MM.1S (cell line): ENCODE results near the gene DGAT2.

Source experiments
- DNase-seq: peaks from one replicate; pipeline ENCODE4 v3.0.0-alpha.2; 2015
- H2AFZ ChIP-seq: fragments of 300-600 bp; sonication (generic); 2 replicates; pipeline ENCODE4 v1.6.0; 2016; ENCODE audit warnings: antibody characterized with exemption, low read length
- H3F3A ChIP-seq: fragments of 300-600 bp; sonication (generic); 2 replicates; pipeline ENCODE4 v1.6.1; 2016; ENCODE audit warnings: mild to moderate bottlenecking, antibody characterized with exemption, low read length, moderate library complexity, mixed read lengths; ENCODE audit not compliant: insufficient read depth
- H3K27ac ChIP-seq: fragments of 300-600 bp; sonication (generic); 2 replicates; pipeline ENCODE4 v1.5.1; 2016; ENCODE audit warnings: mild to moderate bottlenecking, low read length
- H3K27me3 ChIP-seq: fragments of 300-600 bp; sonication (generic); replicated peaks from 2 replicates; pipeline ENCODE4 v1.6.0; 2016; ENCODE audit warnings: low read length; ENCODE audit not compliant: insufficient read depth
- H3K36me3 ChIP-seq: fragments of 300-600 bp; sonication (generic); replicated peaks from 2 replicates; pipeline ENCODE4 v1.6.1; 2016; ENCODE audit warnings: mild to moderate bottlenecking, low read length, mixed read lengths; ENCODE audit not compliant: insufficient read depth
- H3K4me1 ChIP-seq: fragments of 300-600 bp; sonication (generic); 2 replicates; pipeline ENCODE4 v1.6.1; 2016; ENCODE audit warnings: low read length, mixed read lengths
- H3K4me2 ChIP-seq: fragments of 300-600 bp; sonication (generic); 2 replicates; pipeline ENCODE4 v1.6.0; 2016; ENCODE audit warnings: low read depth, low read length
- H3K4me3 ChIP-seq: fragments of 300-600 bp; sonication (generic); 2 replicates; pipeline ENCODE4 v1.5.1; 2016; ENCODE audit warnings: low read length, mixed read lengths
- H3K79me2 ChIP-seq: fragments of 300-600 bp; sonication (generic); 2 replicates; pipeline ENCODE4 v1.6.1; 2016; ENCODE audit warnings: mixed run types, low read length, mixed read lengths
- H3K9ac ChIP-seq: fragments of 300-600 bp; sonication (generic); 2 replicates; pipeline ENCODE4 v1.6.1; 2016; ENCODE audit warnings: low read length, mixed read lengths
- H3K9me2 ChIP-seq: fragments of 300-600 bp; sonication (generic); replicated peaks from 2 replicates; pipeline ENCODE4 v1.6.1; 2016; ENCODE audit warnings: mild to moderate bottlenecking, low read length, mixed read lengths; ENCODE audit not compliant: insufficient read depth
- H3K9me3 ChIP-seq: fragments of 300-600 bp; sonication (generic); replicated peaks from 2 replicates; pipeline ENCODE4 v1.6.1; 2016; ENCODE audit warnings: mild to moderate bottlenecking, low read length, mixed read lengths; ENCODE audit not compliant: insufficient read depth
- H4K20me1 ChIP-seq: fragments of 300-600 bp; sonication (generic); 2 replicates; pipeline ENCODE4 v1.6.1; 2016; ENCODE audit warnings: mild to moderate bottlenecking, low read length, moderate library complexity, mixed read lengths; ENCODE audit not compliant: insufficient read depth
- CTCF ChIP-seq: fragments of 300-600 bp; sonication (generic); IDR thresholded peaks from 2 replicates; pipeline ENCODE4 v1.5.1; 2016; ENCODE audit warnings: antibody characterized with exemption, low read length, mixed read lengths
- EZH2 ChIP-seq: fragments of 300-600 bp; sonication (generic); optimal IDR thresholded peaks from 2 replicates; pipeline ENCODE3; 2017; ENCODE audit warnings: low read depth, mild to moderate bottlenecking, antibody characterized with exemption, low read length, mixed read lengths
- EZH2phosphoT487 ChIP-seq: fragments of 300-600 bp; sonication (generic); IDR thresholded peaks from 2 replicates; pipeline ENCODE4 v1.6.1; 2018; ENCODE audit warnings: antibody characterized with exemption, low read length

DGAT2 gene

DNA sequence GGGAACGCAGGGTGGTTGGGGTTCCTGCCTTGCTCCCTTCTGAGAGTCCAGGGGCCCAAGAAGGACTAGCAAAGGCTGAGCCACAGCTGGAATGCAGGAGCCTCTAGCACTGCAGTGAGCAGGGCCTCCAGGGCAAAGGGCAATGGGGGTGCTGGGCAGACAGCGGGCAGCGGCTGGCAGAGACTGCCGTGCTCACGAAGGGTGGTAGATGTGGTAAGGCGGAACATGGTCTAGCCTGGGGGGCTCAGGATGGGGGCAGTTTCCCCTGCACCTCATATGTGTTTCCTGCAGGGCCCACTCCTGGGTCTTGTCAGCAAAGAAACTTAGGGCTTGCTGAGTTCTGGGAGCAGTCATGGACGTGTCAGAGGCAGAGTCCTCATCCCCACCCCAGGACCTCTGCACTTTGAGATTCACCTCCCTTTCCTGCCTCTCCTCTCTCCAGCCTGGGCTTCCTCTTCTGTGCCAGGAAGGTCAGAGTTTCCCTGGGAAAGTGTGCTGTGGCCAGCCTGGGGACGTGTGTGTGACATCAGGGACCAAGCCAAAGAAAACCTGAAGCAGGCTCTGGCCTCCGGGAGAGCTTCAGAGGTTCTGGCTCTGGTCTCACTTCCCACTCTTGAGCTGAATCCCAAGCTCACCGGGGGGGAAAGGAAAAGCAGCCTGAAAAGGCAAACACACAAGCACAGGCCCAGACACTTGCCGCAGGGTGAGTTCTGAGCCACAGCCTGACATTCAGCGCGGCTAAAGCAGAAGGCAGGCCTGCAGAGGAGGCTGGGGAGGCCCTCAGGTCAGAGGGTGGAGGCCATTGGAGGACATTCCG is 46.5 kb upstream of the DGAT2 start:
- no peaks in the 10 kb centered on the region for H4K20me1 ChIP-seq
- H3K4me1 ChIP-seq, result no peaks in the 10 kb centered on the region
- no peaks in the 10 kb centered on the region for H3K79me2 ChIP-seq
- H3K27me3 ChIP-seq, result no peaks in the 10 kb centered on the region
- peaks cover 4% of the 10 kb centered on the region; the same call in 1 of the 2 replicates for H3F3A ChIP-seq
- no peak overlapping the region for H3K9ac ChIP-seq
- peak overlapping the region; percentile 6; the same call in 1 of the 2 replicates for H3K4me3 ChIP-seq
- DNase-seq, result no peak
- H3K9me3 ChIP-seq, result no peaks in the 10 kb centered on the region
- peak overlapping the region; percentile 75 for H2AFZ ChIP-seq
- peak overlapping the region; percentile 28; the same call in 1 of the 2 replicates for H3K4me2 ChIP-seq
- no peaks in the 10 kb centered on the region for H3K9me2 ChIP-seq
- H3K36me3 ChIP-seq, result no peaks in the 10 kb centered on the region
- H3K27ac ChIP-seq, result peak overlapping the region; percentile 49; the same call in 1 of the 2 replicates
- TF ChIP-seq CTCF (no peak), EZH2phosphoT487 (no peak), EZH2 (no peak)

DNA sequence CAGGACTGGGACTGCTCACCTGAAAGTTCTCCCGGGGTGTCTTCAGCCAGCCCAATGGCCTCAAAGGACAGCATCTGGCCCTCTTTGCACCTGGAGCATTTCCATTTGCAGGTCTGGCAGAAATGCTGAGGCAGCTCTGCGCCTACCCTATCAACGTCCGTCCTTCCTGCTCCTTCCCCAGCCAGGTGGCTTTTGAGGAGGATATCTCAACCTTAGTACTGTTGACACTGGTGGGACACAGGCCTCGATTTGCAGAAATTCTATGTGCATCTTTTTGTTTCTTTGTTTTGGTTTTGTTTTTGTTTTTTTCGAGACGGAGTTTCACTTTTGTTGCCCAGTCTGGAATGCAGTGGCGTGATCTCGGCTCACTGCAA is 45.9 kb upstream of the DGAT2 start:
- peak overlapping the region; percentile 49; the same call in 1 of the 2 replicates for H3K27ac ChIP-seq
- no peaks in the 10 kb centered on the region for H3K4me1 ChIP-seq
- H3K4me3 ChIP-seq, result peak overlapping the region; percentile 6; the same call in 1 of the 2 replicates
- TF ChIP-seq CTCF (no peak), EZH2 (no peak), EZH2phosphoT487 (no peak)
- no peaks in the 10 kb centered on the region for H3K9me3 ChIP-seq
- peak; percentile 66 for DNase-seq
- H4K20me1 ChIP-seq, result no peaks in the 10 kb centered on the region
- no peaks in the 10 kb centered on the region for H3K79me2 ChIP-seq
- H3K9ac ChIP-seq, result no peak overlapping the region
- no peaks in the 10 kb centered on the region for H3K9me2 ChIP-seq
- H3K36me3 ChIP-seq, result no peaks in the 10 kb centered on the region
- peak overlapping the region; percentile 75 for H2AFZ ChIP-seq
- H3K4me2 ChIP-seq, result peak overlapping the region; percentile 28; the same call in 1 of the 2 replicates
- peaks cover 4% of the 10 kb centered on the region; the same call in 1 of the 2 replicates for H3F3A ChIP-seq
- no peaks in the 10 kb centered on the region for H3K27me3 ChIP-seq

DNA sequence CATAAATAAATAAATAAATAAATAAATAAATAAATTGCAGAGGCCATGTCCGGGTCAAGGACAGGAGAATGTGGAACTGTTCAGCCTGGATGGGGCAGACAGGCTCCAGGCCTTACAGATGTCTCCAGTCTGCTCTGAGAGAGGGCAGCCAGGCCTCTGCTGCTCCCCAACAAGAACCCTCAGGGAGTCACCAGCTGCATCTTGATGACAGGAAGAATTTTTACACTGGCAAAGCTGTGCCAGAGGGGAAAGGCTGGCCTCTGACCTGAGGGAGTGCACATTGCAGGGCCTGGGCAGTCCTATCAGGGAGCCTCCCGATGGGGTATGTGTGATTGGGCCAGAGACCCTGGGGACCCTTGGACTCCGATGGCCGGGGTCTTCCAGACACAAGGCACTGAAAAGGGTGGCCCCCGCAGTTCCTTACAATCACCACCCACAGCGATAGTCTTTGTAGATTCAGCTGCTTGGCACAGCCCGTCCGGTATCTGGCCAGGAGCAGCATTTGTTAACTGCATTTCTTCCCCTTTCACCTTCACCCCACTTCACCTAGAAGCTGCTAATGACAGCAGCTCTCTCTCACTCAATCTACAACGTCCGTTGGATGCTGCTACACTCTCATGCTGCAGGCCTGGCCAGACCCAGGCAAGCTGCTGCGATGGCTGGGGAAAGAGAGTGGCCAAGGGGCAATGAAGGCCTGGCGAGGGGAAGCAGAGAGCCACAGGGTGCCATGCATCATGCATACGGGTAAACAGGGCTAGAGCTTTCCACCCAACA is 42.8 kb upstream of the DGAT2 start:
- no peaks in the 10 kb centered on the region for H4K20me1 ChIP-seq
- DNase-seq, result no peak
- TF ChIP-seq EZH2phosphoT487, result no peak
- no peak for TF ChIP-seq EZH2
- TF ChIP-seq CTCF, result no peak
- H3K79me2 ChIP-seq, result no peaks in the 10 kb centered on the region
- H3K4me2 ChIP-seq, result no peak overlapping the region
- H3K4me3 ChIP-seq, result no peak overlapping the region
- no peak overlapping the region for H3K27ac ChIP-seq
- H3K27me3 ChIP-seq, result no peaks in the 10 kb centered on the region
- no peaks in the 10 kb centered on the region for H3K4me1 ChIP-seq
- peaks cover 4% of the 10 kb centered on the region; the same call in 1 of the 2 replicates for H3F3A ChIP-seq
- H3K36me3 ChIP-seq, result no peaks in the 10 kb centered on the region
- no peak overlapping the region for H3K9ac ChIP-seq
- no peak overlapping the region for H2AFZ ChIP-seq
- no peaks in the 10 kb centered on the region for H3K9me3 ChIP-seq
- H3K9me2 ChIP-seq, result no peaks in the 10 kb centered on the region
